ENCODE measurements around the gene SDC1.
A peak's percentile ranks its signal among the peaks of the same experiment; 100 is the strongest.

SDC1 gene

GRCh38 chr2:20184067-20184938, 40.6 kb downstream of the SDC1 start:
- DNase-seq (ENCODE audit: low read depth, low spot score), result peak; percentile 75
- no peak overlapping the region for H3K4me3 ChIP-seq (ENCODE audit: low read depth, low read length)
- in situ Hi-C loops (cut with HindIII; ENCODE audit: low sequenced_read_pairs), result no loop called here
- no peak for TF ChIP-seq CTCF (IDR thresholded peaks at IDR 0.05; ENCODE audit: low read depth, low read length)

- no peak for TF ChIP-seq CTCF (IDR thresholded peaks at IDR 0.05; ENCODE audit: low read depth, low read length)
- in situ Hi-C loops (cut with HindIII; ENCODE audit: low sequenced_read_pairs), result no loop called here
- no peak overlapping the region for H3K4me3 ChIP-seq (ENCODE audit: low read depth, low read length)
- no peak for DNase-seq (ENCODE audit: low read depth, low spot score)
Measured at GRCh38 chr2:20183373-20183772, 41.6 kb downstream of the SDC1 start.

- no peak overlapping the region for H3K4me3 ChIP-seq (ENCODE audit: low read depth, low read length)
- in situ Hi-C loops (cut with HindIII; ENCODE audit: low sequenced_read_pairs), result no loop called here
- peak; percentile 80 for DNase-seq (ENCODE audit: low read depth, low spot score)
- no peak for TF ChIP-seq CTCF (IDR thresholded peaks at IDR 0.05; ENCODE audit: low read depth, low read length)
Measured at GRCh38 chr2:20182241-20182931, 42.5 kb downstream of the SDC1 start.

- DNase-seq (ENCODE audit: low read depth, low spot score), result no peak
- in situ Hi-C loops (cut with HindIII; ENCODE audit: low sequenced_read_pairs), result no loop called here
- H3K4me3 ChIP-seq (ENCODE audit: low read depth, low read length), result no peak overlapping the region
- TF ChIP-seq CTCF (IDR thresholded peaks at IDR 0.05; ENCODE audit: low read depth, low read length), result no peak
Measured at GRCh38 chr2:20181761-20182160, 43.2 kb downstream of the SDC1 start.

GRCh38 chr2:20180676-20181648, 44.0 kb downstream of the SDC1 start:
- in situ Hi-C loops (cut with HindIII; ENCODE audit: low sequenced_read_pairs), result no loop called here
- no peak for DNase-seq (ENCODE audit: low read depth, low spot score)
- no peak for TF ChIP-seq CTCF (IDR thresholded peaks at IDR 0.05; ENCODE audit: low read depth, low read length)
- H3K4me3 ChIP-seq (ENCODE audit: low read depth, low read length), result no peak overlapping the region

All from astrocyte of the spinal cord (primary cell).